B cell (primary cell): ENCODE measurements around the gene LILRB1.

Source experiments
- EZH2 ChIP-seq: IDR thresholded peaks from 2 replicates; pipeline ENCODE4 v1.6.1; 2012; ENCODE audit warnings: borderline replicate concordance, low read depth, mild to moderate bottlenecking, moderate library complexity, low read length; ENCODE audit not compliant: insufficient read depth, poor library complexity, severe bottlenecking
- TF ChIP-seq, protein P1 (sequence below): fragments of 200-600 bp; IDR thresholded peaks from one replicate; pipeline ENCODE4 v1.8.0; 2022; ENCODE audit warnings: antibody characterized with exemption, mild to moderate bottlenecking

DNA sequence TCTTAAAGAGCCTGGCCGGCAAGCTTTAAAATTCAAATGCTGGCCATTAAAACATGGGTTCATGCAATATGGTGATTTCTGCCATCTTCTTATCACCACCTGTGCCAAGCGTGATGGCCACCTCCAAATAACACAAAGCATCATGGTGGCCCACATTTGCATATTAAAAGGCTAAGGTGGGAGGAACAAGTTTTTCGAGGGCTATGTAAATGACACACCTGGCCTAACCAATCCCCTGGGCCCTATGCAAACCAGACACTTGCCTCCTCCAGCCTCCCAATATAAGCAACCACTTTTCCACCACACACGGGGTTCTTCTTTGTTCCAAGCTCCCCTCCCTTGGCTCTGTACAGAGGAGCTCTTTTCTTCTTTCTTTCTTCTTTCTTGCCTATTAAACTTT lies 46.9 kb downstream of the LILRB1 start:
- TF ChIP-seq, protein P1, sequence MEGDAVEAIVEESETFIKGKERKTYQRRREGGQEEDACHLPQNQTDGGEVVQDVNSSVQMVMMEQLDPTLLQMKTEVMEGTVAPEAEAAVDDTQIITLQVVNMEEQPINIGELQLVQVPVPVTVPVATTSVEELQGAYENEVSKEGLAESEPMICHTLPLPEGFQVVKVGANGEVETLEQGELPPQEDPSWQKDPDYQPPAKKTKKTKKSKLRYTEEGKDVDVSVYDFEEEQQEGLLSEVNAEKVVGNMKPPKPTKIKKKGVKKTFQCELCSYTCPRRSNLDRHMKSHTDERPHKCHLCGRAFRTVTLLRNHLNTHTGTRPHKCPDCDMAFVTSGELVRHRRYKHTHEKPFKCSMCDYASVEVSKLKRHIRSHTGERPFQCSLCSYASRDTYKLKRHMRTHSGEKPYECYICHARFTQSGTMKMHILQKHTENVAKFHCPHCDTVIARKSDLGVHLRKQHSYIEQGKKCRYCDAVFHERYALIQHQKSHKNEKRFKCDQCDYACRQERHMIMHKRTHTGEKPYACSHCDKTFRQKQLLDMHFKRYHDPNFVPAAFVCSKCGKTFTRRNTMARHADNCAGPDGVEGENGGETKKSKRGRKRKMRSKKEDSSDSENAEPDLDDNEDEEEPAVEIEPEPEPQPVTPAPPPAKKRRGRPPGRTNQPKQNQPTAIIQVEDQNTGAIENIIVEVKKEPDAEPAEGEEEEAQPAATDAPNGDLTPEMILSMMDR, result no peak
- no peak for TF ChIP-seq EZH2
